Thoracic aorta (tissue), 2 donors: ENCODE results near the gene NTRK3. TPM values are rescaled to one million over a fixed set of nuclear protein-coding genes. Genes with fewer than 3 reads are reported as not detected.

Source experiments
- ATAC-seq: fragments of 150-250 bp; one replicate; pipeline ENCODE4 v1.8.0; 2017; ENCODE audit warnings: low read depth; ENCODE audit not compliant: insufficient number of reproducible peaks, low FRiP score
- DNase-seq: peaks from one replicate; pipeline ENCODE4 v3.0.0-alpha.2; 2020; ENCODE audit warnings: low spot score
- H3K27ac ChIP-seq, 2 donors: fragments of 200-600 bp; sonication (generic); 1 replicate in 1 of 2; 2 replicates in 1 of 2; pipeline ENCODE4 v1.5.1; 2016; ENCODE audit warnings: mild to moderate bottlenecking in 2 of 2, moderate library complexity in 2 of 2
- H3K27me3 ChIP-seq: fragments of 200-600 bp; sonication (generic); replicated peaks from 2 replicates; pipeline ENCODE4 v1.6.0; 2016; ENCODE audit warnings: mild to moderate bottlenecking; ENCODE audit not compliant: insufficient read depth
- H3K36me3 ChIP-seq: fragments of 200-600 bp; sonication (generic); one replicate; pipeline ENCODE4 v1.5.1; 2016
- H3K4me1 ChIP-seq, 2 donors: fragments of 200-600 bp; sonication (generic); 1 replicate in 1 of 2; 2 replicates in 1 of 2; pipeline versions ENCODE4 v1.5.1 to v1.6.0; 2016; ENCODE audit warnings: low read depth in 2 of 2, mild to moderate bottlenecking in 1 of 2; ENCODE audit not compliant: control insufficient read depth in 1 of 2
- H3K4me3 ChIP-seq: fragments of 200-600 bp; sonication (generic); 2 replicates; pipeline ENCODE4 v1.5.1; 2016; ENCODE audit warnings: mild to moderate bottlenecking
- H3K9me3 ChIP-seq: fragments of 200-600 bp; sonication (generic); 2 replicates; pipeline ENCODE4 v1.5.1; 2016
- total RNA-seq, 2 donors: library from RNA; depleted of rRNA; stranded (reverse); fragments of >200 nt; gene quantifications; one replicate each; pipeline versions ENCODE4 v1.1.0 to v1.2.3, GENCODE V29; 2016
- TF ChIP-seq, protein P1 (sequence below): fragments of 200-600 bp; sonication (generic); IDR thresholded peaks from one replicate; pipeline ENCODE4 v1.5.1; 2019; ENCODE audit warnings: antibody characterized with exemption

Gene NTRK3
- total RNA-seq, 2 donors from 2014 or later, result 84.9 to 87.3 TPM

DNA sequence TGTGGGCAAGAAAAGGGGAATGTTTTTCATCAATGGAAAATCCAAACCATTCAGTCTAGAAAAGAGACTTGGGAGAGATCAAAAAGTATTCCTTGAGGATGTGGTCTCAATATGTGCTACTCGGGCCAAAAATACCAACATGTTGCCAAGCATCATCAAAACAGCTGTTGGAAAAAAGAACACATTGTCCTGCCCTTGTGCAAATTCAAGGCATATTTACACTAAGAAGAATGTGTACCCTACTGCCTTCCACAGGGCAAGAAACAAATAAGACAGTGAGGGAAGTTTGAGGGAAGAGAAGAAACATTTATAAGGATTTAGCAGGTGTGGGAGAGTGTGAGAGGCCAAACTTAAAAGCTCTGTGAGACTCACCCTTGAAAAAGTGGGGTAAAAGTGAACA is 252.1 kb downstream of the NTRK3 start:
- no peaks in the 10 kb centered on the region for H3K27me3 ChIP-seq
- no peaks in the 10 kb centered on the region for H3K36me3 ChIP-seq
- H3K27ac ChIP-seq, result peak overlapping the region; percentile 23 to 75
- TF ChIP-seq, protein P1, sequence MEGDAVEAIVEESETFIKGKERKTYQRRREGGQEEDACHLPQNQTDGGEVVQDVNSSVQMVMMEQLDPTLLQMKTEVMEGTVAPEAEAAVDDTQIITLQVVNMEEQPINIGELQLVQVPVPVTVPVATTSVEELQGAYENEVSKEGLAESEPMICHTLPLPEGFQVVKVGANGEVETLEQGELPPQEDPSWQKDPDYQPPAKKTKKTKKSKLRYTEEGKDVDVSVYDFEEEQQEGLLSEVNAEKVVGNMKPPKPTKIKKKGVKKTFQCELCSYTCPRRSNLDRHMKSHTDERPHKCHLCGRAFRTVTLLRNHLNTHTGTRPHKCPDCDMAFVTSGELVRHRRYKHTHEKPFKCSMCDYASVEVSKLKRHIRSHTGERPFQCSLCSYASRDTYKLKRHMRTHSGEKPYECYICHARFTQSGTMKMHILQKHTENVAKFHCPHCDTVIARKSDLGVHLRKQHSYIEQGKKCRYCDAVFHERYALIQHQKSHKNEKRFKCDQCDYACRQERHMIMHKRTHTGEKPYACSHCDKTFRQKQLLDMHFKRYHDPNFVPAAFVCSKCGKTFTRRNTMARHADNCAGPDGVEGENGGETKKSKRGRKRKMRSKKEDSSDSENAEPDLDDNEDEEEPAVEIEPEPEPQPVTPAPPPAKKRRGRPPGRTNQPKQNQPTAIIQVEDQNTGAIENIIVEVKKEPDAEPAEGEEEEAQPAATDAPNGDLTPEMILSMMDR, result no peak
- DNase-seq (no peak), ATAC-seq (peak; percentile 22)
- no peaks in the 10 kb centered on the region for H3K9me3 ChIP-seq
- H3K4me3 ChIP-seq, result no peak overlapping the region
- H3K4me1 ChIP-seq, result peaks cover 0 to 44% of the 10 kb centered on the region in 2 donors

DNA sequence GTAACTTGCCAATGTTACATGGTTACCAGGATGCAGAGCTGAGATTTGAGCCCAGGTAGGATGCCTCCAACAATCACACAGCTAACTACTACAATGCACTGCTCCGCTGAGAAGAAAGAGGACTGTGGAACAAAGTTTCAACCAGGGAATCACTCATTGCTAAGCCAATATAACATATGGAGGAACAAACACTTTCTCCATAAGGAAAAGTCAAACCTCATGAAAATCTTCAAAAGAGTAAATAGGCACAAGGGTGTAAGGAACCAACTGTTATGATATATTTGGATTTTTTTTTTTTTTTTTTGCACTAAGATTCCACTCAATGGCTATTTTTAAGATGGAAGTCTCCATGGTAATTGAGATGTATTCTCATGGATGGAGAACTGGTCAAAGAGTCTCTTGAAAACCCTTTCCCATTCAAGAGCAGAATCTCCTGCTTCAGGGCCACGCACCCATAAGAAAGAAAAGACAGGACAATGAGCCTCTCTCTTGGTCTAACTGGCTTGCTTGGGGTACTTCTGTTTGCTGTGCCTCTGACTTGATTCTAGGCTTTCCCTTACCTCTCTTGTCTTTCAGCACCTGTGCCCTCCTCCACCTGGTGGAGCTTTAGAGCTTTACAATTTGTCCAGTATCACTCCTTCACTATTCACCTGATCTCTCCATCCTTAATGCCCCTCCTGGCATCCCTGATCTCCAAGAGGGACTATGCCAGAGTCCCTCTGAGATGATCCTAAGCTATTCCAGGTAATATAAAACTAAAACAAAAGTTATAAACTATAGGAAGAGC is 252.8 kb downstream of the NTRK3 start:
- Histone ChIP-seq H3K4me3 (no peak overlapping the region), H3K9me3 (no peaks in the 10 kb centered on the region), H3K27me3 (no peaks in the 10 kb centered on the region), H3K27ac (peak overlapping the region; percentile 23 to 75), H3K4me1 (peaks cover 0 to 44% of the 10 kb centered on the region in 2 donors), H3K36me3 (no peaks in the 10 kb centered on the region)
- no peak for DNase-seq
- ATAC-seq, result no peak
- TF ChIP-seq, protein P1, result no peak

DNA sequence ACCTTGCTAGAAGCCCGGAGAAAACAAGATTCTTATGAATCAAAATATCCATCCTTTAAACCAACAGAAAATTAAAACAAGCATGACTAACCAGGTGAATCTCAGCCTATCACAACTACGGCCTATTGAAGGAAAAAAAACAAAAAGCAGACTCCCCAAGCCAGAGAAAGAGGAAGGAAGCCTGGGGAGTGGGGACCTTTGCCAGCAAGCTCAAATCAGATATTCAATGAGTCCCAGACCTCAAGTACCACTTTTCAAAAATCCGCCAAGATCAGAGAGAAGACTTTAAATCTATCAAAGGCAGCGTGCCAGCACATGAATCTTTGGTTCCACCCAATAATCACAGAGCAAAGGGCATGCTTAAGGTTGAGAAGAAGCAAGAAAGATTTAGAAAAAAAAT is 253.8 kb downstream of the NTRK3 start:
- no peak overlapping the region for H3K27ac ChIP-seq
- DNase-seq (no peak), ATAC-seq (no peak)
- H3K4me1 ChIP-seq, result peaks cover 0 to 44% of the 10 kb centered on the region in 2 donors
- no peaks in the 10 kb centered on the region for H3K27me3 ChIP-seq
- TF ChIP-seq, protein P1, result no peak
- H3K36me3 ChIP-seq, result no peaks in the 10 kb centered on the region
- H3K4me3 ChIP-seq, result no peak overlapping the region
- no peaks in the 10 kb centered on the region for H3K9me3 ChIP-seq

DNA sequence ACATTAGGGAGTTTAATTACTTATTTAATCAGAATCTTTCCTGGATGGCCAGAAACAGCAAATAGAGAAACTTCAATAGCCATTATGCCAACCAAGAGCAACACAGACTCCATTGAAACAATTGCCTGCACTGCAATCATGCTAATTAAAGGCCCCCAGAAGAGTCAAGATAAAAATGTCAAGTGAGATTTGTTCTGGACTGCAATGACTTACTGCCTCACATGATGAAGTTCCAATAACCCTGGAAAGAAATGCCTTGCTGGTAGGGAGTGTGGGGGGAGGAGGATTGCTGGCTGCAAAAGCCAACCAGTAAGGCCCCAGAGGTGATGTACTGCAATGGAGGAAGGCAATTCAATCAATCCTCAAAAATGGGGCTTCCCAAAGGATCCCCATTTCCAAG is 257.9 kb downstream of the NTRK3 start:
- Histone ChIP-seq H3K4me1 (peaks cover 0 to 15% of the 10 kb centered on the region in 2 donors), H3K36me3 (no peaks in the 10 kb centered on the region), H3K27me3 (no peaks in the 10 kb centered on the region), H3K9me3 (no peaks in the 10 kb centered on the region), H3K4me3 (no peak overlapping the region), H3K27ac (no peak overlapping the region)
- ATAC-seq (no peak), DNase-seq (no peak)
- TF ChIP-seq, protein P1, result no peak

DNA sequence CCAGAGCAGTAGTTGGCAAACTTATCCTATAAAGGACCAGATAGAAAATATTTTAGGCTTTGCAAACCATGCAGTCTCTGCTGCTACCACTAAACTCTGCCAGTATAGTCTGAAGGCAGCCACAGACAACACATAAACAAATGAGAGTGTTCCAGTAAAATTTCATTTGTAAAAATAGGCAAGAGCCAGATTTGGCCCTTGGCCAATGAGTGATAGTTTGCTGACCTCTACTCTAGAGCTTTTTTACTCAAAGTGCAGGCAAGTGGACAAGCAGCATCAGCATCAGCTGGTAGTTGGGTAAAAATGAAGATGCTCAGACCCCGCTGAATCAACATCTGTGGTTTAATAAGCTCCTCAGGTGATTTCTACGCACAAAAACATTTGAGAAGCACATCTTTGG is 269.8 kb downstream of the NTRK3 start:
- no peaks in the 10 kb centered on the region for H3K9me3 ChIP-seq
- H3K4me3 ChIP-seq, result no peak overlapping the region
- DNase-seq (no peak), ATAC-seq (no peak)
- TF ChIP-seq, protein P1, result no peak
- H3K27ac ChIP-seq, result no peak overlapping the region
- no peaks in the 10 kb centered on the region for H3K36me3 ChIP-seq
- H3K27me3 ChIP-seq, result no peaks in the 10 kb centered on the region
- peaks cover 8 to 39% of the 10 kb centered on the region in 2 donors for H3K4me1 ChIP-seq
